NCI-H1092 treated with DMSO at 0.1 percent for 48 hours (cell line): ENCODE measurements around the gene NALCN.

Experiments used
- DNase-seq: peaks from one replicate; lab custom pipeline; 2025; lab: John Stamatoyannopoulos, UW

Gene NALCN

GRCh38 chr13:101415358-101416174 is 742 bp downstream of the NALCN start:
- peak; percentile 75 for DNase-seq

- peak; percentile 72 for DNase-seq
These were observed 4.2 kb downstream of the NALCN start for GRCh38 chr13:101412076-101412475.

- no peak for DNase-seq
These were observed 7.2 kb downstream of the NALCN start for GRCh38 chr13:101408992-101409656.

GRCh38 chr13:101408154-101408553 is 8.2 kb downstream of the NALCN start:
- DNase-seq = no peak

GRCh38 chr13:101406791-101407190 is 9.5 kb downstream of the NALCN start:
- DNase-seq = no peak

GRCh38 chr13:101401196-101401595 is 15.1 kb downstream of the NALCN start:
- no peak for DNase-seq

- DNase-seq = no peak
These were observed 16.9 kb downstream of the NALCN start for GRCh38 chr13:101399365-101399764.

GRCh38 chr13:101398920-101399319 is 17.4 kb downstream of the NALCN start:
- no peak for DNase-seq

- no peak for DNase-seq
These were observed 18.1 kb downstream of the NALCN start for GRCh38 chr13:101398191-101398590.

GRCh38 chr13:101397742-101398141 is 18.6 kb downstream of the NALCN start:
- no peak for DNase-seq

GRCh38 chr13:101394605-101395004 is 21.7 kb downstream of the NALCN start:
- DNase-seq = no peak

GRCh38 chr13:101393140-101393539 is 23.2 kb downstream of the NALCN start:
- no peak for DNase-seq

GRCh38 chr13:101390461-101390860 is 25.8 kb downstream of the NALCN start:
- DNase-seq = no peak

GRCh38 chr13:101384929-101385328 is 31.4 kb downstream of the NALCN start:
- no peak for DNase-seq

- DNase-seq = no peak
These were observed 32.7 kb downstream of the NALCN start for GRCh38 chr13:101383595-101383994.

- DNase-seq = no peak
These were observed 33.6 kb downstream of the NALCN start for GRCh38 chr13:101382701-101383100.

- peak; percentile 37 for DNase-seq
These were observed 34.2 kb downstream of the NALCN start for GRCh38 chr13:101382086-101382485.

- no peak for DNase-seq
These were observed 55.8 kb downstream of the NALCN start for GRCh38 chr13:101360525-101360924.

GRCh38 chr13:101354895-101355294 is 61.4 kb downstream of the NALCN start:
- no peak for DNase-seq

- no peak for DNase-seq
These were observed 69.2 kb downstream of the NALCN start for GRCh38 chr13:101346942-101347728.

GRCh38 chr13:101346161-101346560 is 70.1 kb downstream of the NALCN start:
- DNase-seq = no peak

GRCh38 chr13:101343128-101343787 is 73.0 kb downstream of the NALCN start:
- no peak for DNase-seq
